OCI-LY1 (cell line): ENCODE data around the gene SWAP70.

Experiments
- EZH2 ChIP-seq: fragments of 200-600 bp; sonication (generic), shearing (Covaris generic); IDR thresholded peaks from 2 replicates; pipeline ENCODE4 v1.8.0; 2017; ENCODE audit warnings: borderline replicate concordance, mixed run types, mild to moderate bottlenecking, antibody characterized with exemption, low read length, moderate library complexity, mixed read lengths
- TF ChIP-seq, protein P1 (sequence below): fragments of 200-600 bp; sonication (generic), shearing (Covaris generic); IDR thresholded peaks from 2 replicates; pipeline ENCODE4 v1.5.1; 2017; ENCODE audit warnings: mild to moderate bottlenecking, antibody characterized with exemption, low read length, moderate library complexity, mixed read lengths

DNA sequence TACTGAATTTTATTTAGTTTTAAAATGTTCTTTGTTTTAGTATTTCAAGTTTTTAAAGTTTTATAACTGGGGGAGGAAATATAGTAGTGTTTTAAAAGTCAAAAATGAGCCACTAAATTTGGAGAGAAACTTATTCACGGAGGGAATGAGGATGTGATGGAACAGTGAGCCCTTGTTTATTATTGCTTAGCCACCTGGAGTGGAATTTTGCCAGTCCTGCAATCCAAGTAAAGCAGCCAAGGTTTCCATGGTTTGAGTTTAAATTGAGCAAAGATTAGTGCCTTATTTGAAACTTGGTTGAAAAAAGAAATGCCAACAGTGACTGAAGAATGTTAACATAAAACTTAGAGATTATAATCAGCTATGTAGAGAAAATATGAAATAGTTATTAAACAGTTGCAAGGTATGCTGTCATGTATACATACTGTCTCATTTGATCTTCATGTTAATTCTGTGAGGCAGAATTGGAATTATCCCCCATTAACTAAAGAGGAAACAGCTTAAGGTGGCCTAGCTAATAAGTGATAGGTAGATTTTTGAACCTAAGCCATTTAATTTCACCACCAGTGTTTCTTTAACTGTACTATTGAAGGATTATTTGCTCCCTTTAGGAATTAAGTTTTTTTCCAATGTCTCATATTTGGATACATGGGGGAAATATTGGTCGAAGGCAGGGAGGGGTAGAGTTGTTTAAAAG, 36.4 kb downstream of the SWAP70 start:
- TF ChIP-seq EZH2 = no peak
- TF ChIP-seq, protein P1, sequence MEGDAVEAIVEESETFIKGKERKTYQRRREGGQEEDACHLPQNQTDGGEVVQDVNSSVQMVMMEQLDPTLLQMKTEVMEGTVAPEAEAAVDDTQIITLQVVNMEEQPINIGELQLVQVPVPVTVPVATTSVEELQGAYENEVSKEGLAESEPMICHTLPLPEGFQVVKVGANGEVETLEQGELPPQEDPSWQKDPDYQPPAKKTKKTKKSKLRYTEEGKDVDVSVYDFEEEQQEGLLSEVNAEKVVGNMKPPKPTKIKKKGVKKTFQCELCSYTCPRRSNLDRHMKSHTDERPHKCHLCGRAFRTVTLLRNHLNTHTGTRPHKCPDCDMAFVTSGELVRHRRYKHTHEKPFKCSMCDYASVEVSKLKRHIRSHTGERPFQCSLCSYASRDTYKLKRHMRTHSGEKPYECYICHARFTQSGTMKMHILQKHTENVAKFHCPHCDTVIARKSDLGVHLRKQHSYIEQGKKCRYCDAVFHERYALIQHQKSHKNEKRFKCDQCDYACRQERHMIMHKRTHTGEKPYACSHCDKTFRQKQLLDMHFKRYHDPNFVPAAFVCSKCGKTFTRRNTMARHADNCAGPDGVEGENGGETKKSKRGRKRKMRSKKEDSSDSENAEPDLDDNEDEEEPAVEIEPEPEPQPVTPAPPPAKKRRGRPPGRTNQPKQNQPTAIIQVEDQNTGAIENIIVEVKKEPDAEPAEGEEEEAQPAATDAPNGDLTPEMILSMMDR = no peak
